ENCODE measurements around the gene PKD2L1.
A peak's percentile ranks its signal among the peaks of the same experiment; 100 is the strongest.

Gene PKD2L1

GRCh38 chr10:100359529-100360150 is 29.6 kb upstream of the PKD2L1 start:
- Histone ChIP-seq H3K4me3 (replicated peaks; ENCODE audit: insufficient read depth, low read length) (no peak overlapping the region), H3K27ac (replicated peaks) (no peak overlapping the region), H3K27me3 (ENCODE audit: insufficient read depth, poor library complexity, severe bottlenecking) (no peaks in the 10 kb centered on the region)
- no peak for DNase-seq (ENCODE audit: low read depth in 1 of 2, low spot score in 1 of 2)
- no peak for TF ChIP-seq CTCF (IDR thresholded peaks at IDR 0.05; ENCODE audit: insufficient read depth, low read length)
- TF ChIP-seq REST (IDR thresholded peaks at IDR 0.05; ENCODE audit: insufficient replicate concordance, low read depth): no peak
- TF ChIP-seq SPI1 (IDR thresholded peaks at IDR 0.05; ENCODE audit: borderline replicate concordance, low read depth): no peak
- TF ChIP-seq GABPA (IDR thresholded peaks at IDR 0.05; ENCODE audit: low read depth): no peak
- no peak for TF ChIP-seq POLR2AphosphoS5 (IDR thresholded peaks at IDR 0.05; ENCODE audit: low read depth)

- no peak for DNase-seq (ENCODE audit: low read depth in 1 of 2, low spot score in 1 of 2)
- TF ChIP-seq GABPA (IDR thresholded peaks at IDR 0.05; ENCODE audit: low read depth) (no peak), POLR2AphosphoS5 (IDR thresholded peaks at IDR 0.05; ENCODE audit: low read depth) (no peak; the same call in 1 of the 2 replicates), REST (IDR thresholded peaks at IDR 0.05; ENCODE audit: insufficient replicate concordance, low read depth) (no peak), SPI1 (IDR thresholded peaks at IDR 0.05; ENCODE audit: borderline replicate concordance, low read depth) (no peak), CTCF (IDR thresholded peaks at IDR 0.05; ENCODE audit: insufficient read depth, low read length) (no peak)
- no peaks in the 10 kb centered on the region for H3K27me3 ChIP-seq (ENCODE audit: insufficient read depth, poor library complexity, severe bottlenecking)
- H3K27ac ChIP-seq (replicated peaks): no peak overlapping the region
- H3K4me3 ChIP-seq (replicated peaks; ENCODE audit: insufficient read depth, low read length): no peak overlapping the region
Observed at GRCh38 chr10:100359030-100359432, 29.0 kb upstream of the PKD2L1 start.

GRCh38 chr10:100357059-100357858 is 27.2 kb upstream of the PKD2L1 start:
- DNase-seq (ENCODE audit: low read depth in 1 of 2, low spot score in 1 of 2): no peak
- TF ChIP-seq SPI1 (IDR thresholded peaks at IDR 0.05; ENCODE audit: borderline replicate concordance, low read depth) (no peak), CTCF (IDR thresholded peaks at IDR 0.05; ENCODE audit: insufficient read depth, low read length) (no peak), POLR2AphosphoS5 (IDR thresholded peaks at IDR 0.05; ENCODE audit: low read depth) (peak; percentile 44; the same call in 1 of the 2 replicates)
- Histone ChIP-seq H3K4me3 (replicated peaks; ENCODE audit: insufficient read depth, low read length) (no peak overlapping the region), H3K27ac (replicated peaks) (no peak overlapping the region), H3K27me3 (ENCODE audit: insufficient read depth, poor library complexity, severe bottlenecking) (no peaks in the 10 kb centered on the region)

All from HL-60 (cell line).